ENCODE data around the gene THADA. TPM values are rescaled to one million over a fixed set of nuclear protein-coding genes. Genes with fewer than 3 reads are reported as not detected.
A peak's percentile ranks its signal among the peaks of the same experiment; 100 is the strongest.
"Not testable (repeated sequence)": the region's sequence is repeated elsewhere in the genome, so short reads cannot be mapped to it uniquely, and the experiment has no call there.

The THADA gene
- total and polyA plus RNA-seq, 2 donors (not counting 1 experiment from before 2014, with no cell fraction given), result 9.2 to 36.2 TPM

- peaks cover 1% of the 10 kb centered on the region for H3K36me3 ChIP-seq (ENCODE audit: control insufficient read depth, insufficient read depth, low read length)
- H3K4me2 ChIP-seq (ENCODE audit: extremely low read depth, insufficient read depth, low read length), result no peak overlapping the region
- no peaks in the 10 kb centered on the region for H3K9me3 ChIP-seq (ENCODE audit: control insufficient read depth, insufficient read depth, low read depth, low read length)
- H3K4me1 ChIP-seq (ENCODE audit: control insufficient read depth, extremely low read depth, insufficient read depth, low read length), result no peaks in the 10 kb centered on the region
- no peak overlapping the region for H3K9ac ChIP-seq (ENCODE audit: insufficient read depth, low read length)
- H2AFZ ChIP-seq (ENCODE audit: low read length), result no peak overlapping the region
- no peak overlapping the region for H3K4me3 ChIP-seq (replicated peaks in 1 of 4; ENCODE audit: control extremely low read depth in 1 of 4, insufficient read depth in 1 of 4, low read depth in 3 of 4, low read length in 4 of 4)
- H4K20me1 ChIP-seq (ENCODE audit: control insufficient read depth, extremely low read depth, insufficient read depth, low read length), result no peaks in the 10 kb centered on the region
- no peak overlapping the region for H3K27ac ChIP-seq (ENCODE audit: insufficient read depth, low read length)
- no peaks in the 10 kb centered on the region for H3K79me2 ChIP-seq (ENCODE audit: control insufficient read depth, insufficient read depth, low read length)
- no peak for TF ChIP-seq CTCF (conservative IDR thresholded peaks at IDR 0.05 in 1 of 2, IDR thresholded peaks at IDR 0.05 in 1 of 2; ENCODE audit: low read depth in 1 of 2, low read length in 2 of 2)
- no peak for TF ChIP-seq EZH2 (IDR thresholded peaks at IDR 0.05; ENCODE audit: low read length, missing control alignments)
- DNase-seq (ENCODE audit: low read depth in 2 of 2), result no peak
- no peaks in the 10 kb centered on the region for H3K27me3 ChIP-seq (ENCODE audit: control insufficient read depth, insufficient read depth, low read length)
These were observed 42.4 kb downstream of the THADA start for GRCh38 chr2:43553341-43553855.

GRCh38 chr2:43551990-43552389 lies 43.8 kb downstream of the THADA start:
- peak in 1 of 2 donors; percentile 12 for DNase-seq (ENCODE audit: low read depth in 2 of 2)
- Histone ChIP-seq H3K79me2 (ENCODE audit: control insufficient read depth, insufficient read depth, low read length) (no peaks in the 10 kb centered on the region), H4K20me1 (ENCODE audit: control insufficient read depth, extremely low read depth, insufficient read depth, low read length) (no peaks in the 10 kb centered on the region)

GRCh38 chr2:43548381-43548780 lies 47.5 kb downstream of the THADA start:
- not testable (repeated sequence) for H3K9ac ChIP-seq (ENCODE audit: insufficient read depth, low read length); H2AFZ ChIP-seq (ENCODE audit: low read length); H3K4me1 ChIP-seq (ENCODE audit: control insufficient read depth, extremely low read depth, insufficient read depth, low read length); H3K27ac ChIP-seq (ENCODE audit: insufficient read depth, low read length); H4K20me1 ChIP-seq (ENCODE audit: control insufficient read depth, extremely low read depth, insufficient read depth, low read length); H3K36me3 ChIP-seq (ENCODE audit: control insufficient read depth, insufficient read depth, low read length); H3K79me2 ChIP-seq (ENCODE audit: control insufficient read depth, insufficient read depth, low read length); H3K9me3 ChIP-seq (ENCODE audit: control insufficient read depth, insufficient read depth, low read depth, low read length); H3K4me3 ChIP-seq (replicated peaks in 1 of 4; ENCODE audit: control extremely low read depth in 1 of 4, insufficient read depth in 1 of 4, low read depth in 3 of 4, low read length in 4 of 4); H3K27me3 ChIP-seq (ENCODE audit: control insufficient read depth, insufficient read depth, low read length); H3K4me2 ChIP-seq (ENCODE audit: extremely low read depth, insufficient read depth, low read length); DNase-seq (ENCODE audit: low read depth in 2 of 2)

More at GRCh38 chr2:43551990-43552389, 43.8 kb downstream of the THADA start:
- no peak overlapping the region for H2AFZ ChIP-seq (ENCODE audit: low read length)
- H3K27me3 ChIP-seq (ENCODE audit: control insufficient read depth, insufficient read depth, low read length), result no peaks in the 10 kb centered on the region
- TF ChIP-seq CTCF (conservative IDR thresholded peaks at IDR 0.05 in 1 of 2, IDR thresholded peaks at IDR 0.05 in 1 of 2; ENCODE audit: low read depth in 1 of 2, low read length in 2 of 2) (no peak), EZH2 (IDR thresholded peaks at IDR 0.05; ENCODE audit: low read length, missing control alignments) (no peak)
- H3K9me3 ChIP-seq (ENCODE audit: control insufficient read depth, insufficient read depth, low read depth, low read length), result no peaks in the 10 kb centered on the region
- H3K4me3 ChIP-seq (replicated peaks in 1 of 4; ENCODE audit: control extremely low read depth in 1 of 4, insufficient read depth in 1 of 4, low read depth in 3 of 4, low read length in 4 of 4), result no peak overlapping the region
- no peak overlapping the region for H3K27ac ChIP-seq (ENCODE audit: insufficient read depth, low read length)
- peaks cover 1% of the 10 kb centered on the region for H3K36me3 ChIP-seq (ENCODE audit: control insufficient read depth, insufficient read depth, low read length)
- no peak overlapping the region for H3K4me2 ChIP-seq (ENCODE audit: extremely low read depth, insufficient read depth, low read length)
- H3K9ac ChIP-seq (ENCODE audit: insufficient read depth, low read length), result no peak overlapping the region
- H3K4me1 ChIP-seq (ENCODE audit: control insufficient read depth, extremely low read depth, insufficient read depth, low read length), result no peaks in the 10 kb centered on the region
